GM18907 (cell line): ENCODE data around the gene KANSL1.
"Not testable (repeated sequence)": the region's sequence is repeated elsewhere in the genome, so short reads cannot be mapped to it uniquely, and the experiment has no call there.

ENCODE experiments used
- ATAC-seq: cut with Tn5 transposase; IDR thresholded peaks from one replicate; pipeline ENCODE4 v1.9.1; 2021; ENCODE audit warnings: mild to moderate bottlenecking, moderate library complexity; ENCODE audit not compliant: unreplicated experiment

KANSL1 gene

DNA sequence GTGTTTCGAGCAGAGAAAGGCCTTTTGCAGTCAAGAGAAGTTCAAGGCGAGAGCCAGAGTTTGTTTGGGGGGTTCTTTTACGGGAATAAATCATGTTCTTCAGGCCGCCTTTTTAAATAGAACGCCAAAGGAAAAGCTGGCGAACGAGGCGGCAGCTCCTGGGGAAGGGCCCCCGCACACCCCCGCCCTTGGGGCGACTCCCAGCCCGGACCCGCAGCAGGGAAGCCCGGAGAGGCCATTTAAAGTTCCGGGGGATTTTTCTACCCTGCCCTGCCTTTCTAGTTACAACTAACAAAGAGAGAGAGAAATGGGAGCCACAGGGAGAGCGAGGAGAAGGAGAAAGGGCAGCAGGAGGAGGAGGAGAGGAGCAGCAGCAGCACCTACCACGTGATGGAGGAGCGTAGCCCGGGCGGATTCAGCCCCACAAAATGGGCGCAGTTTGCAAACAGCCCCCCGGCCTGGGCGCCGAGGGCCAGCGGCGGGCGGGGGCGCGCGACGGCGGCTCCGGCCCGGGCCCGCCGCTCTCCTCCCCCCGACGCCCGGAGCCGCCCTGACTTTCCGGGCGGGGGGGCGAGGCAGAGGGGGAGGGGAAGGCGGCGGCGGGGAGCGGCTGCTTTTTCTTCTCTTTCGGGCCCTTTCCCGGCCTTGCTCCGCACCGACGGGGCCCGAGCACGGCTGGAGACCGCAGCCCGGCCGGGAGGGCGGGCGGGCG, 634 bp downstream of the KANSL1 start:
- ATAC-seq, result peak; percentile 35

- no peak for ATAC-seq
Measured at GRCh38 chr17:46192189-46192438, 1.1 kb downstream of the KANSL1 start.

GRCh38 chr17:46191322-46192188, 1.7 kb downstream of the KANSL1 start:
- ATAC-seq, result no peak

DNA sequence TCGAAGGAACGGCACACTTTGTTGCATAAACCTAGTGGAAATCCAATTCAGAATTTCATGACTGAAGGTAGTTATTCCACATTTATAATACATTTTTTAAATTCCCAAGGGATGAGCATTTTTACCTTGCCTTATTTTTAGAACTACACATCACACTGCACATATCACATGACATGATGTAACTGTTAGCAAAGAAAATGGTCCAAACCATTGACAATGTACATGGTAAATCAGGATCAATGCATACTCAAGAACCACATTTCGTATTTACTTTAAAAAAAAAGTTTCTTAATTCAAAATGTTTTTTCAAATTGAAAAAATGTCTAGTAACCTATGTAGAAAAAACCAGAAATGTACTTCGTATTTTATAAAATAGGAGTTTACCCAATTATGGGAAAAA, 2.5 kb downstream of the KANSL1 start:
- no peak for ATAC-seq

DNA sequence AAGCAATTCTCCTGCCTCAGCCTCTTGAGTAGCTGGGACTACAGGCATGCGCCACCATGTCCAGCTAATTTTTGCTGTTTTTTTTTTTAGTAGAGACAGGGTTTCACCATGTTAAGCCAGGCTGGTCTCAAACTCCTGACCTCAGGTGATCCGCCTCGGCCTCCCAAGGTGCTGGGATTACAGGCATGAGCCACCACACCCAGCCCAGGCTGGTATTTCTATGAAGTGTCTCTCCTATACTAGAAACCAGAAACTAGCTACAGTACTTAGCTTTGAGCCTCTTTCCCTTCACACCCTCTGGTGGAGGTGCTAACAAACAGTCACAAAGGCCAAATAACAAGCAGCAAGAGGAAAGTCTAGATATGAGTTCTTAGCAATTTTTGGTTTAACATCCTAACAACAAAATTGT, 6.4 kb downstream of the KANSL1 start:
- ATAC-seq, result not testable (repeated sequence)

- no peak for ATAC-seq
Measured at GRCh38 chr17:46184696-46185095, 8.5 kb downstream of the KANSL1 start.

- not testable (repeated sequence) for ATAC-seq
Measured at GRCh38 chr17:46183383-46183782, 9.8 kb downstream of the KANSL1 start.

DNA sequence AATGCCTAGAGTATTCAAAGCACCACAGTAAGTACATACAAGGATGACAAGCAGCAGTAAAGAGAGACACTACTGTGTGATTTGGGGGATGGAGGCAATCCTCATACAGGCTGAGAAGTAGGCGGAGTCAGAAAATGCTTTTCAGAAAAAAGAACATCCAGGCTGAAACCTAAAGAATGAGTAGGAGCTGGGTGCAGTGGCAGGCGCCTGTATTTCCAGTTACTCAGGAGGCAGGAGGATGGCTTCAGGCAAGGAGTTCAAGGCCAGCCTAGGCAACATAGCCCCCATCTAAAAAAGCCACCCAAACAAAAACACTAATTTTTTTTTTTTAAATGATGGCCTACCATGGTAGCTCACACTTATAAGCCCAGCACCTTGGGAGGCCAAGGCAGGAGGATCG, 10.3 kb downstream of the KANSL1 start:
- ATAC-seq, result no peak

DNA sequence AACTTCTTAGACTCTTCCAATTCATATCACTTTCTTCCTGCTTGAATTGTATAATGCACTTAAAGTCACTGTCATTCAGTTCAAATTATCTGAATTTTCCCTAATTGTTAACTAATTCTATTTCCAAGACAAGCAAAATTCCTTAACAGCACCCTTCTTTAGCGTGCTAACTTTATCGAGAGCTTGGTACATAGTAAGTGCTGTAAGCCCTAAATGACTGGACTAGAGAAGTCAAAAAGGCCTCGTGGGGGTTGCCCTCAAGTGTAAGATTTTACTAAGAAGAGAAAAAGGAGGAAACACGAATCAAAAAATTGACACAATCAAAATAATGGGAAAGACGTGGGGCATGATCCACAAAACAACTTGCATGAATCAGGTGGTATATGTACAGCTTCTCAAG, 11.3 kb downstream of the KANSL1 start:
- no peak for ATAC-seq

DNA sequence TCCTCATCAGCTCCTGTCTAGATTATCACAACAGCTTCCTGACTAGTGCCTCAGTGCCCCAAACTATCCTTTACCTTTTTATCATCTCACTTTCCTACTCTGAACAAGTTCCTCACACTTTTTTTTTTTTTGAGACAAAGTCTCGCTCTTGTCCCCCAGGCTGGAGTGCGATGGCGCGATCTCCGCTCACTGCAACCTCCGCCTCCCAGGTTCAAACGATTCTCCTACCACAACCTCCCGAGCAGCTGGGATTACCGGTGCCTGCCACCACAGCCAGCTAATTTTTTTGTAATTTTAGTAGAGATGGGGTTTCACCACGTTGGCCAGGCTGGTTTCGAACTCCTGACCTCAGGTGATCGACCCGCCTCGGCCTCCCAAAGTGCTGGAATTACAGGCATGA, 11.9 kb downstream of the KANSL1 start:
- ATAC-seq, result not testable (repeated sequence)

DNA sequence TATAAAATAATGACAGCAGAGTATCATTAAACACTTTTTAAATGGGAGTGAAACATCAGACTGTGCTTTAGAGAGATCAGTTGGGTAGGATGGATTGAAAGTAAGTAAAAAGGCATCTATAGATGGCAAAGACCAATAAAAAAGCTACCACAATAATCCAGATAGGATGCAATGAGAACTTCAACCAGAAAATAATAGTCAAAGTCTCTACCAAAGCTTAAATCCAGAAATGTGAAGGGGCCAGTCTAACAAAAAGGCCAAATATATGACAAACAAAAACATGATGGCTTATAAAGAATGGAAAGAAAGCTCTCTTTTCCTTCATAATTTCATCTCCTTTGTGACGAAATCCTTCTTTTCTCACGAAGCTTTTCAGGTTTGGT, 12.3 kb downstream of the KANSL1 start:
- ATAC-seq, result no peak

- ATAC-seq, result not testable (repeated sequence)
Measured at GRCh38 chr17:46180185-46180891, 12.9 kb downstream of the KANSL1 start.

DNA sequence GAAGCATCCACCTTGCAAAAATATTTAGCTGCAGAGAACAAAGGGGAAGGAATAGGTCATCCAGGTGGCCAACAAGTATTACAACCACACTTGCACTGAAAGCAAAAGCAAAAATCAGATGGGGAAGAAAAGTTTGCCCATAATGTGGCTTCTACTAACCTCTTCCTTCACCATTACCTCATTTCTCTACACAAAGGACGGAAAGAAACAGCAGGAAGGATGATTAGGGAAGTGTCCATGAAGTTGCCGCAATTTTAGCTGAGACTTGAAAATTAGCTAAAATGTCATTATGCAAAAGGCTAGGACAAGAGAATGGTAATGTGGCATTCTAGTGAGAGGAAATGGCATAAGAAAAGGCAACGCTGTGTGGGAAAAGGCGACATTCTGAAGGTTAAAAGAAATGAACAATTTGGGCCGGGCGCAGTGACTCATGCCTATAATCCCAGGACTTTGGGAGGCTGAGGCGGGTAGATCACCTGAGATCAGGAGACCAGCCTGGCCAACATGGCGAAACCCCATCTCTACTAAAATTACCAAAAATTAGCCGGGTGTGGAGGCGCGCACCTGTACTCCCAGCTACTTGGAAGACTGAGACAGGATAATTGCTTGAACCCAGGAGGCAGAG, 13.7 kb downstream of the KANSL1 start:
- ATAC-seq, result peak; percentile 52

DNA sequence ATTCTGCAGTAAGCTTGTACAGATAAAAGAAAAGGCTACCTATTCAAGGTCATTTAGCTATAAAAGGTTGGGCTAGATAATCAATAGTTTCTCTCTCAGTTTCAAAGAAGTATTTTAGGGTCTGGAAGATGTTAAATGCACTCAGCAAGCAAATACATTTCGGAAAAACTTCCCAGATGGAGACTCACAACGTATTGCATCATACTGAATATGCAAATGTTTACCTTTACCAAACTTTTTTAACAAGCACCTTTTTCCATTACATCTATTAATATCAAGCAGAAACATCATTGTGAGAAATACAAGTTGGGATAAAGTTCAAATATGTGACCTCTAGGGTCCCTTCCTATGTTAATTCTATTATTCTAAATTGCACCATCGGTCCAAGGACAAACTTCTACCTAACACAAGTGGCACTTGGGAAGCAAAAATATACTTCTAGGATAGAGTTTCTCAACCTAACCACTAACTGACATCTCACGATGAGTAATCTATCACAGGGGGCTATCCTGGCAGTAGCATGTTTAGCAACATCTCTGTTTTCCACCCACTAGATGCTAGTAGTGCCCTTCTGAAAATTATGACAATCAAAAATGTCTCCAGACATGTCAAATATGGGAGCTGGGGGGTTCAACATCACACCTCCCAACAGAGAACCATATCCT, 14.5 kb downstream of the KANSL1 start:
- peak; percentile 22 for ATAC-seq

- ATAC-seq, result no peak
Measured at GRCh38 chr17:46176975-46177374, 16.3 kb downstream of the KANSL1 start.

GRCh38 chr17:46175891-46176290, 17.3 kb downstream of the KANSL1 start:
- no peak for ATAC-seq

DNA sequence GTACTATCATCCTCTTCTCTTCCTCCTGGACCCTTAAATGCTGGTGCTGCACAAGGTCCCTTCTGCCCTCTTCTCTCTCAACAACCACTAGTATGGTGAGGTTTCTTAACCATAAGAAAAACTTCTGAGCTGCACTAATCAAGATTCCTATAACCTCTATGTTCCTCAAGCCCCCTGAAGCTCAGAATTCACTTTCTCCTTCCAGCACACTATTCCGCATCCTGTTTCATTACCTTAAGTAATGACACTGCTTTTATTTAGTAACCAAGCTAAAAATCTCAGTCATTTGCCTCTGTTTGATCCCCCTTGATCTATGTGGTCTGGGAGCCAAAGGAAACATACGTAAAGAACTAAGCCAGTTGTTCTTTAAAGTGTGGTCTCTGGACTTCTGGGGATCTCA, 20.1 kb downstream of the KANSL1 start:
- ATAC-seq, result no peak

DNA sequence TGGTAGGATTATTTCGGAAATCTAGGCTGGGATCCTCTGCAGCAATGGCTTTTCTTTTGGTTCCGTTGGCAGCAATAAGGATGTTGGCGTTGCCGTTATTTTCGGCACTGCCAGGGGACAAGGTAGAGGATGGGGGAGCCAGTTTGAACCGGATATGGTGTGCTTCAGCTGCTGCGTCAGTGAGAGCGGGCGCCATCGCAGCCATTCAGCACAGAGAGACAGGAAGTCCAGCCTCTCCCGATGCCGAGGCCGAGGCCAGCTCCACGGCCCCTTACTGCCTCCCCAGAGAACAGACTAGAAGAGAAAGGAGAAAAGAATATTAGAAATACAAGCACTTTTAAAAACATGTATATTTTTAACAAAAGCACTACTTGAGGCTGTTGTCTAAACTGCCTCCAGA, 21.3 kb downstream of the KANSL1 start:
- ATAC-seq, result no peak

- no peak for ATAC-seq
Measured at GRCh38 chr17:46170639-46171429, 22.4 kb downstream of the KANSL1 start.
